Measurements from ENCODE around the gene TMEM150B.

TMEM150B gene

GRCh38 chr19:55284405-55285058 is 40.6 kb downstream of the TMEM150B start:
- peaks cover 12% of the 10 kb centered on the region for H3K4me1 ChIP-seq (ENCODE audit: control insufficient read depth, insufficient read depth, low read length, unreplicated experiment)
- no peaks in the 10 kb centered on the region for H3K79me2 ChIP-seq (ENCODE audit: control insufficient read depth, insufficient read depth, low read length, unreplicated experiment)
- H3K4me3 ChIP-seq (ENCODE audit: low read depth, low read length) = peak overlapping the region; percentile 67
- no peaks in the 10 kb centered on the region for H3K36me3 ChIP-seq (ENCODE audit: insufficient read depth, low read length)
- no peak overlapping the region for H3K27ac ChIP-seq (ENCODE audit: low read depth, low read length)
- H2AFZ ChIP-seq (ENCODE audit: low read length, unreplicated experiment) = no peak overlapping the region
- no peaks in the 10 kb centered on the region for H3K27me3 ChIP-seq (ENCODE audit: insufficient read depth, low read length)

DNA sequence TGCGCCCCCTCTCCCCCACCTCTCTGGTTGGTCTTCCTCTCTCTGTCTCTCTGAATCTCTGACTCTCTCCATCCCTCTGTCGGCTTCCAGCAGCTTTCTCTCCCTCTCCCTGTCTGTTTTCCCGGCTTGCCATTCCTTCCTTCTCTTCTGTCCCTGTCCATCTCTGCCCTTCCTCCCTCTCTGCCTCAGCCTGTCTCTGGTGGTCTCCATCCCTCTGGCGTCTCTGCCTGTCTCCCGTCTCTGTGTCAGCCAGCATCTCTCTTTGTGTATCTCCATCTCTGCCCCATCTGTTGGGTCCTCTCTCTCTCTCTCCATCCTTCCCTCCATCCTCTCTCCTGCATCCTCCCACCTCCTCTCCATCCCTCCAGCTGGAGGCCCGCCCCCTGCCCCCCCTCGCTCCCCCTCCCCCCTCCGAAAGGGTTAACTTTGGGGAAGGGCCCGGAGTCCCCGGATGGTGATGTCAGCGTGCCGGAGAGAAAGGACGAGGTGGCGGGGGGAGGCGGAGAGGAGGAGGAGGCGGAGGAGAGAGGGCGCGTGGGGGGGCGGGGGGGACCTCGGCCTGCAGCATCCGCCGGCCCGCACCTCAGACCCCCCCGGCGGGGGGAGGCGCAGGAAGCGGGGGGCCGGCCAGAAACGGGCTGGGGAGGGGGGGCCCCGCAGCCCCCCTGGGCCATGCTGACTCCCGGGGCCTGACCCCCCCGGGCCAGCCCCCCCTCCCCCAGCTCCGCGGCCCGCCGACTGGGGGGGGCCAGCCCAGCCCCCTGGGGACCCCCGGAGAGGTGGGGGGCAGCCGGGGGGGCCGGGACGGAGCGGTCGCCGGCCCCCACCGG is 41.4 kb downstream of the TMEM150B start, which contains the start of gene BRSK1:
Gene BRSK1, plus strand, starts transcription at position 450 of the 830 bp plus-strand sequence. CDS start 446 bp downstream, outside the sequence.
- no peak within 1 kb of the TSS for H3K27ac ChIP-seq (ENCODE audit: low read depth, low read length)
- no peaks in the 10 kb centered on the region for H3K36me3 ChIP-seq (ENCODE audit: insufficient read depth, low read length)
- H3K4me1 ChIP-seq (ENCODE audit: control insufficient read depth, insufficient read depth, low read length, unreplicated experiment) = peaks cover 15% of the 10 kb centered on the region
- H3K27me3 ChIP-seq (ENCODE audit: insufficient read depth, low read length) = no peaks in the 10 kb centered on the region
- H3K79me2 ChIP-seq (ENCODE audit: control insufficient read depth, insufficient read depth, low read length, unreplicated experiment) = no peaks in the 10 kb centered on the region
- peak within 1 kb of the TSS; percentile 67 for H3K4me3 ChIP-seq (ENCODE audit: low read depth, low read length)
- H2AFZ ChIP-seq (ENCODE audit: low read length, unreplicated experiment) = peak within 1 kb of the TSS; percentile 60

DNA sequence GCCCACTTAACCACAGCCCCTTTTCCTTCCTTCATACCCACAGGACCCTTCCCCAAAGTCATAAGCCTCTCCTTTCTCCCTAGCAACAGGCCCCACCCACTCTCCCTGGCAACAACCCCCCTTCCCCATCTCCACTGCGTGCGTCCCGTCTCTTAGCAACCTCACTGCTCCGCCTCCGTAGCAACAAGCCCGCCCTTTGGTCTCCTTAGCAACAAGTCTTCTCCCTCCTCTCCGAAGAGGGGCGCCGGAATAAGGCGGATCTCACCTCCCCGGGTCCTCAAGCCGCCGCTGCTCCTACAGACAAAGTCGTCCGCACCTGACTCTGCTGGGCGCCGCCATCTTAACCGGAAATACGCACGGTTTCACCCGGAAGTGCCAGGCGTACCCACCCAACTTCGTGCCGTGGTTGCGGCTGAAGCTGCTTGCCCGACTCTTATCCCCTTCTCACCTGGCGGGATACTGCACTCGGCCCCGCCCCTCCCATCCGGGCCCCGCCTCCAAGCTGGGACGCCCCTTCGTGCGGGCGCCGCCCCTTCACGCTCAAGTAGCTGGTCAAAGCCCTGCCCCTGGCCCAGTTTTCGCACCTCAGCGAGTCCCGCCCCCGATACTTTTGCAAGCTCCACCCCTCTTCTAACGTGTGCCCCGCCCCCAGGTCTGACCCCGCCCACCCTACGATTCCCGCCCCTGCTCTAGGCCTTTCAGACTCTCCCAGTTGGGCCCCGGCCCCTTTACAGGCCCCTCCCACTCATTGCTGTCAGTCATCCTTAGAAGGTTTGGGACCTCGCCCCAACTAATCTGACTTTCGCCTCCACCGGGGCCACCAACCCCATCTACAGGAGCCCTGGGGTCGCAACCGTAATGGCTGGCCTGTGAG is 45.1 kb downstream of the TMEM150B start, which contains the start of gene HSPBP1:
Gene HSPBP1, minus strand, starts transcription at position 341 of the 874 bp plus-strand sequence. CDS start 502 bp downstream, outside the sequence.
- Histone ChIP-seq H3K79me2 (ENCODE audit: control insufficient read depth, insufficient read depth, low read length, unreplicated experiment) (no peaks in the 10 kb centered on the region), H3K4me1 (ENCODE audit: control insufficient read depth, insufficient read depth, low read length, unreplicated experiment) (peaks cover 15% of the 10 kb centered on the region), H3K4me3 (ENCODE audit: low read depth, low read length) (peak within 1 kb of the TSS; percentile 98), H3K27ac (ENCODE audit: low read depth, low read length) (peak within 1 kb of the TSS; percentile 75), H2AFZ (ENCODE audit: low read length, unreplicated experiment) (peak within 1 kb of the TSS; percentile 81), H3K27me3 (ENCODE audit: insufficient read depth, low read length) (no peaks in the 10 kb centered on the region), H3K36me3 (ENCODE audit: insufficient read depth, low read length) (no peaks in the 10 kb centered on the region)

GRCh38 chr19:55279340-55279739 is 45.8 kb downstream of the TMEM150B start:
- Histone ChIP-seq H3K27ac (ENCODE audit: low read depth, low read length) (peak overlapping the region; percentile 75; the same call in 1 of the 2 replicates), H3K4me3 (ENCODE audit: low read depth, low read length) (peak overlapping the region; percentile 98), H3K36me3 (ENCODE audit: insufficient read depth, low read length) (no peaks in the 10 kb centered on the region), H3K4me1 (ENCODE audit: control insufficient read depth, insufficient read depth, low read length, unreplicated experiment) (peaks cover 15% of the 10 kb centered on the region), H3K79me2 (ENCODE audit: control insufficient read depth, insufficient read depth, low read length, unreplicated experiment) (no peaks in the 10 kb centered on the region), H3K27me3 (ENCODE audit: insufficient read depth, low read length) (no peaks in the 10 kb centered on the region), H2AFZ (ENCODE audit: low read length, unreplicated experiment) (no peak overlapping the region)

DNA sequence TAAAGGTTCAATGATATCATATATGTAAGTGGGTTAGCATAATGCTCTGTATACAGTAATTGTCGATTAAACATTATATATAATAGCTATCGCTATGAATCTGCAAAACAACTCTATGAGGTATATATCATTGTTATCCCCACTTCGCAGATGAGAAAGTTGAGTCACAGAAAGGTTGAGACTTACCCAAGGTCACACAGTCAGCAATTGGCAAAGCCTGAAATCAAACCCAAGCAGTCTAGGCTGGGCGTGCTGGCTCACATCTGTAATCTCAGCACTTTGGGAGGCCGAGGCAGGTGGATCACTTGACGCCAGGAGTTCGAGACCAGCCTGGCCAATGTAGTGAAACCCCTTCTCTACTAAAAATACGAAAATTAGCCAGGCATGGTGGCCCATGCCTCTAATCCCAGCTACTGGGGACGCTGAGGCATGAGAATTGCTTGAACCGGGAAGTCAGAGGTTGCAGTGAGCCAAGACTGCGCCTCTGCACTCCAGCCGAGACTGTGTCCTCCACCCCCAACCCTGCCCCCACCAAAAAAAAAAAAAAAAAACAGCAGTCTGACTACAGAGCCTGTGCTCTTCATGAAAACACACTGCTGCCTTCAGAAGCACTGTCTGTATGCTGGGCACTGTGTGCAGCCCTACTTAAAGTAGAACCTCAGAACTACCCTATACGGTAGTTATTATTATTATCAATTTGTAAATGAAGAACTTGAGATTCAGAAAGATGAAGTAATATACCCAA is 46.6 kb downstream of the TMEM150B start:
- H3K27me3 ChIP-seq (ENCODE audit: insufficient read depth, low read length) = no peaks in the 10 kb centered on the region
- no peaks in the 10 kb centered on the region for H3K79me2 ChIP-seq (ENCODE audit: control insufficient read depth, insufficient read depth, low read length, unreplicated experiment)
- no peak overlapping the region for H3K27ac ChIP-seq (ENCODE audit: low read depth, low read length)
- H3K4me1 ChIP-seq (ENCODE audit: control insufficient read depth, insufficient read depth, low read length, unreplicated experiment) = peaks cover 15% of the 10 kb centered on the region
- peak overlapping the region; percentile 98 for H3K4me3 ChIP-seq (ENCODE audit: low read depth, low read length)
- H3K36me3 ChIP-seq (ENCODE audit: insufficient read depth, low read length) = no peaks in the 10 kb centered on the region
- no peak overlapping the region for H2AFZ ChIP-seq (ENCODE audit: low read length, unreplicated experiment)

GRCh38 chr19:55277494-55277893 is 47.6 kb downstream of the TMEM150B start:
- Histone ChIP-seq H3K4me1 (ENCODE audit: control insufficient read depth, insufficient read depth, low read length, unreplicated experiment) (peaks cover 11% of the 10 kb centered on the region), H3K79me2 (ENCODE audit: control insufficient read depth, insufficient read depth, low read length, unreplicated experiment) (no peaks in the 10 kb centered on the region), H3K4me3 (ENCODE audit: low read depth, low read length) (no peak overlapping the region), H3K36me3 (ENCODE audit: insufficient read depth, low read length) (no peaks in the 10 kb centered on the region), H3K27ac (ENCODE audit: low read depth, low read length) (no peak overlapping the region), H2AFZ (ENCODE audit: low read length, unreplicated experiment) (no peak overlapping the region), H3K27me3 (ENCODE audit: insufficient read depth, low read length) (no peaks in the 10 kb centered on the region)

DNA sequence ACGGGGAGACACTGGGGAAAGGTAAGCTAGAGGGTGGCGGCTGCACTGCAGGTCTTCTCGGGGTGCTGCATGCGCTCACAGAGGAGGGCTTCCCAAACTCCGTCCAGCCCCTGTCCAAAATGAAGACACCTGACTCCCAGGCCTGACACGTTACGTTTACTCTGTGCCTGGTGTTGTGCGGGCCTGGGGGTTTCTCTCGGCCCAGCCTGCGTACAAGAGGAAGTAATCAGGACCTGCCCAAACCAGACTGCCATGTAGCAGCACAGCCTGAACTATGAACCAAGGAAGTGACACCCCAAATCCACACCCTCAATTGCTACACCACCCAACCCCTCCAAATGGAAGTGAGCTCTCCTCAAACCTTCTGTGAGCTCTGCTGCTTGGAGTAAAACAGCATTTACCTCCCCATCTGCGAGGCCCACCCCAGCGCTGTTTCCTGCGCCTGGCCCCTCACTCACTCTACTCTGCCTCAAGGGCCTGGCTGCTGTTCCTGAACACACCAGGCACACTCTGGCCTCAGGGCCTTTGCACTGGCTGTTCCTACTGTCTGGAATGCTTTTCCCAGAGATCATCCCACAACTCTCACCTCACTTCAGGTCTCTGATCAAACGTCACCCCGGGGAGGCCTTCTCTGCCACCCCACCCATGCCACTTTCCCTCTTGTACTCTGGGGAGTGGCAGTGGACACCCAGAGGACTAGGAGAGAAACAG is 48.3 kb downstream of the TMEM150B start:
- Histone ChIP-seq H3K4me3 (ENCODE audit: low read depth, low read length) (no peak overlapping the region), H3K27ac (ENCODE audit: low read depth, low read length) (no peak overlapping the region), H3K27me3 (ENCODE audit: insufficient read depth, low read length) (no peaks in the 10 kb centered on the region), H3K36me3 (ENCODE audit: insufficient read depth, low read length) (no peaks in the 10 kb centered on the region), H3K79me2 (ENCODE audit: control insufficient read depth, insufficient read depth, low read length, unreplicated experiment) (no peaks in the 10 kb centered on the region), H2AFZ (ENCODE audit: low read length, unreplicated experiment) (no peak overlapping the region), H3K4me1 (ENCODE audit: control insufficient read depth, insufficient read depth, low read length, unreplicated experiment) (peaks cover 11% of the 10 kb centered on the region)

GRCh38 chr19:55275851-55276719 is 49.1 kb downstream of the TMEM150B start:
- peaks cover 11% of the 10 kb centered on the region for H3K4me1 ChIP-seq (ENCODE audit: control insufficient read depth, insufficient read depth, low read length, unreplicated experiment)
- no peak overlapping the region for H3K4me3 ChIP-seq (ENCODE audit: low read depth, low read length)
- H3K79me2 ChIP-seq (ENCODE audit: control insufficient read depth, insufficient read depth, low read length, unreplicated experiment) = no peaks in the 10 kb centered on the region
- H3K36me3 ChIP-seq (ENCODE audit: insufficient read depth, low read length) = no peaks in the 10 kb centered on the region
- no peak overlapping the region for H3K27ac ChIP-seq (ENCODE audit: low read depth, low read length)
- no peak overlapping the region for H2AFZ ChIP-seq (ENCODE audit: low read length, unreplicated experiment)
- H3K27me3 ChIP-seq (ENCODE audit: insufficient read depth, low read length) = no peaks in the 10 kb centered on the region

Measured in ACC112 (cell line).